Muscle layer of duodenum (tissue), 2 donors: ENCODE results near the gene EP300.
"Not testable (repeated sequence)": the region's sequence is repeated elsewhere in the genome, so short reads cannot be mapped to it uniquely, and the experiment has no call there.

Experiments
- H3K27ac ChIP-seq: one replicate; pipeline ENCODE4 v1.7.0; 2013; ENCODE audit warnings: mild to moderate bottlenecking, low read length
- H3K27me3 ChIP-seq: one replicate; pipeline ENCODE4 v1.7.0; 2013; ENCODE audit warnings: low read depth, mild to moderate bottlenecking, control low read depth, low read length
- H3K36me3 ChIP-seq, 2 donors: one replicate each; pipeline ENCODE4 v1.7.0; 2013; ENCODE audit warnings: low read length in 2 of 2, control low read depth in 1 of 2, mild to moderate bottlenecking in 1 of 2; ENCODE audit not compliant: insufficient read depth in 2 of 2, control insufficient read depth in 1 of 2
- H3K4me1 ChIP-seq, 2 donors: one replicate each; pipeline ENCODE4 v1.7.0; 2013; ENCODE audit warnings: low read length in 2 of 2, mild to moderate bottlenecking in 2 of 2, control low read depth in 1 of 2, moderate library complexity in 1 of 2; ENCODE audit not compliant: insufficient read depth in 2 of 2, control insufficient read depth in 1 of 2
- H3K4me3 ChIP-seq, 2 donors: one replicate each; pipeline ENCODE4 v1.7.0; 2013; ENCODE audit warnings: low read length in 2 of 2, low read depth in 1 of 2, mild to moderate bottlenecking in 1 of 2
- H3K9me3 ChIP-seq, 2 donors: one replicate each; pipeline ENCODE4 v1.7.0; 2013; ENCODE audit warnings: low read length in 2 of 2, control low read depth in 1 of 2, mild to moderate bottlenecking in 1 of 2; ENCODE audit not compliant: control insufficient read depth in 1 of 2
- donor health status: healthy.

EP300 gene

GRCh38 chr22:41117127-41117965 is 25.0 kb downstream of the EP300 start:
- Histone ChIP-seq H3K27ac (no peak overlapping the region), H3K27me3 (no peaks in the 10 kb centered on the region), H3K36me3 (peaks cover 16 to 26% of the 10 kb centered on the region in 2 donors), H3K9me3 (no peaks in the 10 kb centered on the region), H3K4me3 (no peak overlapping the region), H3K4me1 (peaks cover 7 to 16% of the 10 kb centered on the region in 2 donors)

GRCh38 chr22:41123151-41123550 is 30.8 kb downstream of the EP300 start:
- Histone ChIP-seq H3K36me3 (peaks cover 32 to 48% of the 10 kb centered on the region in 2 donors), H3K27ac (no peak overlapping the region), H3K9me3 (no peaks in the 10 kb centered on the region), H3K4me3 (no peak overlapping the region), H3K4me1 (no peaks in the 10 kb centered on the region), H3K27me3 (no peaks in the 10 kb centered on the region)

GRCh38 chr22:41124086-41124485 is 31.7 kb downstream of the EP300 start:
- H3K27me3 ChIP-seq: no peaks in the 10 kb centered on the region
- no peaks in the 10 kb centered on the region for H3K4me1 ChIP-seq
- peaks cover 28 to 50% of the 10 kb centered on the region in 2 donors for H3K36me3 ChIP-seq
- no peak overlapping the region for H3K27ac ChIP-seq
- H3K4me3 ChIP-seq: no peak overlapping the region
- no peaks in the 10 kb centered on the region for H3K9me3 ChIP-seq

- Histone ChIP-seq H3K4me3 (no peak overlapping the region), H3K9me3 (no peaks in the 10 kb centered on the region), H3K36me3 (peaks cover 53 to 69% of the 10 kb centered on the region in 2 donors), H3K27me3 (no peaks in the 10 kb centered on the region), H3K27ac (no peak overlapping the region), H3K4me1 (no peaks in the 10 kb centered on the region)
Measured at GRCh38 chr22:41127451-41127850, 35.1 kb downstream of the EP300 start.

GRCh38 chr22:41128606-41129005 is 36.2 kb downstream of the EP300 start:
- Histone ChIP-seq H3K27ac (no peak overlapping the region), H3K4me1 (no peaks in the 10 kb centered on the region), H3K9me3 (no peaks in the 10 kb centered on the region), H3K27me3 (no peaks in the 10 kb centered on the region), H3K36me3 (peaks cover 56 to 72% of the 10 kb centered on the region in 2 donors), H3K4me3 (no peak overlapping the region)

GRCh38 chr22:41132550-41132949 is 40.2 kb downstream of the EP300 start:
- Histone ChIP-seq H3K27me3 (no peaks in the 10 kb centered on the region), H3K9me3 (no peaks in the 10 kb centered on the region), H3K36me3 (peaks cover 66 to 74% of the 10 kb centered on the region in 2 donors), H3K27ac (no peak overlapping the region), H3K4me3 (no peak overlapping the region), H3K4me1 (no peaks in the 10 kb centered on the region)

GRCh38 chr22:41140365-41140957 is 48.1 kb downstream of the EP300 start:
- Histone ChIP-seq H3K9me3 (no peaks in the 10 kb centered on the region), H3K36me3 (peaks cover 72 to 75% of the 10 kb centered on the region in 2 donors), H3K4me3 (no peak overlapping the region), H3K4me1 (peaks cover 0 to 5% of the 10 kb centered on the region in 2 donors), H3K27ac (no peak overlapping the region), H3K27me3 (no peaks in the 10 kb centered on the region)

GRCh38 chr22:41145921-41146320 is 53.5 kb downstream of the EP300 start:
- H3K27ac ChIP-seq, H3K9me3 ChIP-seq, H3K4me1 ChIP-seq, H3K27me3 ChIP-seq, H3K4me3 ChIP-seq: not testable (repeated sequence)
- H3K36me3 ChIP-seq: peaks cover 58 to 74% of the 10 kb centered on the region in 2 donors

- no peaks in the 10 kb centered on the region for H3K4me1 ChIP-seq
- H3K27me3 ChIP-seq: no peaks in the 10 kb centered on the region
- H3K4me3 ChIP-seq: no peak overlapping the region
- H3K36me3 ChIP-seq: peaks cover 59 to 74% of the 10 kb centered on the region in 2 donors
- no peak overlapping the region for H3K27ac ChIP-seq
- no peaks in the 10 kb centered on the region for H3K9me3 ChIP-seq
Measured at GRCh38 chr22:41146573-41146972, 54.2 kb downstream of the EP300 start.

GRCh38 chr22:41147722-41148121 is 55.3 kb downstream of the EP300 start:
- H3K36me3 ChIP-seq: peaks cover 57 to 75% of the 10 kb centered on the region in 2 donors
- H3K27me3 ChIP-seq: no peaks in the 10 kb centered on the region
- no peak overlapping the region for H3K4me3 ChIP-seq
- no peaks in the 10 kb centered on the region for H3K4me1 ChIP-seq
- H3K27ac ChIP-seq: no peak overlapping the region
- H3K9me3 ChIP-seq: no peaks in the 10 kb centered on the region

- H3K4me1 ChIP-seq: no peaks in the 10 kb centered on the region
- peaks cover 77 to 94% of the 10 kb centered on the region in 2 donors for H3K36me3 ChIP-seq
- no peak overlapping the region for H3K4me3 ChIP-seq
- H3K27me3 ChIP-seq: no peaks in the 10 kb centered on the region
- no peaks in the 10 kb centered on the region for H3K9me3 ChIP-seq
- no peak overlapping the region for H3K27ac ChIP-seq
Measured at GRCh38 chr22:41152902-41153301, 60.5 kb downstream of the EP300 start.
